H1 (cell line): ENCODE measurements around the gene BLMH. TPM values are rescaled to one million over a fixed set of nuclear protein-coding genes. Genes with fewer than 3 reads are reported as not detected.

Experiments used
- CBX5 ChIP-seq: fragments of 300-800, 300-1000 bp; sonication (generic); IDR thresholded peaks from 2 replicates; pipeline ENCODE4 v1.7.1; 2016; ENCODE audit warnings: antibody characterized with exemption, low read length, low read depth
- GTF2F1 ChIP-seq: IDR thresholded peaks from 2 replicates; pipeline ENCODE4 v1.6.1; 2012; ENCODE audit warnings: low read depth, low read length, improper control_type of control experiment, borderline replicate concordance
- HDAC2 ChIP-seq, 2 experiments: fragments of 300-600 bp in 1 of 2; sonication (generic) in 1 of 2; IDR thresholded peaks; 2 replicates each; pipeline ENCODE4 v1.6.1; 2011 to 2012; ENCODE audit warnings: low read depth in 2 of 2, low read length in 2 of 2, mild to moderate bottlenecking in 2 of 2, moderate library complexity in 2 of 2, borderline replicate concordance in 1 of 2, inconsistent platforms in 1 of 2
- MAFK ChIP-seq: IDR thresholded peaks from 2 replicates; pipeline ENCODE4 v1.6.1; 2012; ENCODE audit warnings: low read depth, mild to moderate bottlenecking, improper control_type of control experiment, low read length
- TBP ChIP-seq: IDR thresholded peaks from 2 replicates; pipeline ENCODE4 v1.6.1; 2011; ENCODE audit warnings: low read depth, low read length, improper control_type of control experiment
- polyA plus RNA-seq, 7 experiments: library from polyadenylated mRNA; depleted of rRNA in 3 of 7; stranded (reverse) in 5 of 7; unstranded in 2 of 7; fragments of >200 nt in 5 of 7; fragments of 200-250 nt in 2 of 7; gene quantifications; 1 replicate in 5 of 7; 2 replicates in 1 of 7; 4 replicates in 1 of 7; pipeline versions ENCODE4 v1.2.1 to v1.2.3, GENCODE V29; 2011 to 2013; ENCODE audit warnings: missing spikeins in 2 of 7, mixed read lengths in 2 of 7
- total RNA-seq: library from RNA; stranded (reverse); fragmentation: NEBNext Ultra II Directional; extraction: Animal tissue kit (Norgen Biotek cat#: 25700); gene quantifications from 2 replicates; pipeline ENCODE4 v1.2.1, GENCODE V29; 2021
- TF ChIP-seq, protein P1 (sequence below): IDR thresholded peaks from 2 replicates; pipeline ENCODE4 v1.6.1; 2012; ENCODE audit warnings: inconsistent platforms

The BLMH gene
- total and polyA plus RNA-seq, 2 of the 8 experiments (the other 6 are each of a cell fraction or from before 2014, with no cell fraction given), result 18.2 to 74.3 TPM

GRCh38 chr17:30210901-30211300 lies 80.8 kb downstream of the BLMH start (continued):
- TF ChIP-seq MAFK (no peak), GTF2F1 (no peak), TBP (no peak), CBX5 (no peak), HDAC2 (IDR thresholded peaks at IDR 0.05; ENCODE audit: borderline replicate concordance in 1 of 2, low read depth in 2 of 2, low read length in 2 of 2) (no peak)
- TF ChIP-seq, protein P1, sequence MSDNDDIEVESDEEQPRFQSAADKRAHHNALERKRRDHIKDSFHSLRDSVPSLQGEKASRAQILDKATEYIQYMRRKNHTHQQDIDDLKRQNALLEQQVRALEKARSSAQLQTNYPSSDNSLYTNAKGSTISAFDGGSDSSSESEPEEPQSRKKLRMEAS, result no peak
